MM.1S (cell line): Measurements from ENCODE around the gene GPC5.

ENCODE experiments used
- DNase-seq: peaks from one replicate; pipeline ENCODE4 v3.0.0-alpha.2; 2015
- H2AFZ ChIP-seq: fragments of 300-600 bp; sonication (generic); 2 replicates; pipeline ENCODE4 v1.6.0; 2016; ENCODE audit warnings: antibody characterized with exemption, low read length
- H3F3A ChIP-seq: fragments of 300-600 bp; sonication (generic); 2 replicates; pipeline ENCODE4 v1.6.1; 2016; ENCODE audit warnings: mild to moderate bottlenecking, antibody characterized with exemption, low read length, moderate library complexity, mixed read lengths; ENCODE audit not compliant: insufficient read depth
- H3K27ac ChIP-seq: fragments of 300-600 bp; sonication (generic); 2 replicates; pipeline ENCODE4 v1.5.1; 2016; ENCODE audit warnings: mild to moderate bottlenecking, low read length
- H3K27me3 ChIP-seq: fragments of 300-600 bp; sonication (generic); replicated peaks from 2 replicates; pipeline ENCODE4 v1.6.0; 2016; ENCODE audit warnings: low read length; ENCODE audit not compliant: insufficient read depth
- H3K36me3 ChIP-seq: fragments of 300-600 bp; sonication (generic); replicated peaks from 2 replicates; pipeline ENCODE4 v1.6.1; 2016; ENCODE audit warnings: mild to moderate bottlenecking, low read length, mixed read lengths; ENCODE audit not compliant: insufficient read depth
- H3K4me1 ChIP-seq: fragments of 300-600 bp; sonication (generic); 2 replicates; pipeline ENCODE4 v1.6.1; 2016; ENCODE audit warnings: low read length, mixed read lengths
- H3K4me2 ChIP-seq: fragments of 300-600 bp; sonication (generic); 2 replicates; pipeline ENCODE4 v1.6.0; 2016; ENCODE audit warnings: low read depth, low read length
- H3K4me3 ChIP-seq: fragments of 300-600 bp; sonication (generic); 2 replicates; pipeline ENCODE4 v1.5.1; 2016; ENCODE audit warnings: low read length, mixed read lengths
- H3K79me2 ChIP-seq: fragments of 300-600 bp; sonication (generic); 2 replicates; pipeline ENCODE4 v1.6.1; 2016; ENCODE audit warnings: mixed run types, low read length, mixed read lengths
- H3K9ac ChIP-seq: fragments of 300-600 bp; sonication (generic); 2 replicates; pipeline ENCODE4 v1.6.1; 2016; ENCODE audit warnings: low read length, mixed read lengths
- H3K9me2 ChIP-seq: fragments of 300-600 bp; sonication (generic); replicated peaks from 2 replicates; pipeline ENCODE4 v1.6.1; 2016; ENCODE audit warnings: mild to moderate bottlenecking, low read length, mixed read lengths; ENCODE audit not compliant: insufficient read depth
- H3K9me3 ChIP-seq: fragments of 300-600 bp; sonication (generic); replicated peaks from 2 replicates; pipeline ENCODE4 v1.6.1; 2016; ENCODE audit warnings: mild to moderate bottlenecking, low read length, mixed read lengths; ENCODE audit not compliant: insufficient read depth
- H4K20me1 ChIP-seq: fragments of 300-600 bp; sonication (generic); 2 replicates; pipeline ENCODE4 v1.6.1; 2016; ENCODE audit warnings: mild to moderate bottlenecking, low read length, moderate library complexity, mixed read lengths; ENCODE audit not compliant: insufficient read depth
- CTCF ChIP-seq: fragments of 300-600 bp; sonication (generic); IDR thresholded peaks from 2 replicates; pipeline ENCODE4 v1.5.1; 2016; ENCODE audit warnings: antibody characterized with exemption, low read length, mixed read lengths
- EZH2 ChIP-seq: fragments of 300-600 bp; sonication (generic); optimal IDR thresholded peaks from 2 replicates; pipeline ENCODE3; 2017; ENCODE audit warnings: low read depth, mild to moderate bottlenecking, antibody characterized with exemption, low read length, mixed read lengths
- EZH2phosphoT487 ChIP-seq: fragments of 300-600 bp; sonication (generic); IDR thresholded peaks from 2 replicates; pipeline ENCODE4 v1.6.1; 2018; ENCODE audit warnings: antibody characterized with exemption, low read length

The GPC5 gene

DNA sequence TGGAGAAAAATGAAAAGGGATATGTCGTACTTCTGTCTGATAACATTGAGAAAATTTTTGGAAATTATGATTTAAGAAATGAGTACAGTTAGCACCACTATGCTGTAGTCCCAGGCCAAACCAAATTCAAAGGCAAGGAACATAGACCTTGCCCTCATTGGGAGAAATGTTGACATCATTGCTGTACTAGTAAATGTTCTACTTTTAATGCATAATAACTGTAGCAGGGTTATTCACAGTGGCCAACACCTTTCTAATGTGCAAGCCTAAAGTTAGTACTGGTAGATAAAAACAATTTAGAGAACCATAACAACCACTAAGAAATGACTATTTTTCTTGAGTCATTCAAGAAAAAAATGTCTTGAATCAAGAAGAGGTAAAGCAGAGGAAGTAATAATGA lies 1035.5 kb downstream of the GPC5 start:
- Histone ChIP-seq H3K9me2 (no peaks in the 10 kb centered on the region), H3K27me3 (no peaks in the 10 kb centered on the region), H3K4me3 (no peak overlapping the region), H2AFZ (no peak overlapping the region), H3F3A (no peaks in the 10 kb centered on the region), H3K4me1 (no peaks in the 10 kb centered on the region), H3K4me2 (no peak overlapping the region), H3K27ac (no peak overlapping the region), H3K36me3 (no peaks in the 10 kb centered on the region), H3K9ac (no peak overlapping the region), H3K79me2 (no peaks in the 10 kb centered on the region), H4K20me1 (no peaks in the 10 kb centered on the region), H3K9me3 (no peaks in the 10 kb centered on the region)
- no peak for DNase-seq
- TF ChIP-seq EZH2 (no peak), CTCF (no peak), EZH2phosphoT487 (no peak)

DNA sequence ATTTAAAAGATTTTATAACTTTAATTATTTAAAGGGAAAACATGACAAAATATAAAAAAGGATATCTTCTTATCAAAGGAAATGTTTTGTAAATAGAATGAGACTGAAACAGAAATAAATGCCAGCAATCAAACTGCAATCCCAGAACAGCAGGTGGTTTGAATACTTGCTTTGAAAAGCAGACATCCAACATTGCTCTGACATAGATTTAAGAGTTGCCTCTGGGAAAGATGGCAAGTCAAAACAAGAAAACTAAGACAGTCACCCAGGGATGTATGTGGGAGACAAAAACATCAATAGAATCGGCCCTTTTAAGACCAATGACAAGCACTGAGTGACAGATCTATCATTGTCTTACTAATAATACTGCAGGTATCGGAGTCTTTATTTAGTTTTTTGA lies 1038.5 kb downstream of the GPC5 start:
- no peaks in the 10 kb centered on the region for H3K79me2 ChIP-seq
- H3K4me1 ChIP-seq = no peaks in the 10 kb centered on the region
- no peak overlapping the region for H2AFZ ChIP-seq
- H3K27me3 ChIP-seq = no peaks in the 10 kb centered on the region
- TF ChIP-seq EZH2 = no peak
- H3K36me3 ChIP-seq = no peaks in the 10 kb centered on the region
- no peak overlapping the region for H3K4me3 ChIP-seq
- no peaks in the 10 kb centered on the region for H3F3A ChIP-seq
- no peak overlapping the region for H3K27ac ChIP-seq
- no peaks in the 10 kb centered on the region for H4K20me1 ChIP-seq
- H3K9me3 ChIP-seq = no peaks in the 10 kb centered on the region
- no peaks in the 10 kb centered on the region for H3K9me2 ChIP-seq
- DNase-seq = no peak
- H3K9ac ChIP-seq = no peak overlapping the region
- H3K4me2 ChIP-seq = no peak overlapping the region

GRCh38 chr13:92444244-92444643 lies 1045.8 kb downstream of the GPC5 start:
- Histone ChIP-seq H3K27me3 (no peaks in the 10 kb centered on the region), H3K79me2 (no peaks in the 10 kb centered on the region), H4K20me1 (no peaks in the 10 kb centered on the region), H3K9me3 (no peaks in the 10 kb centered on the region), H3K4me1 (no peaks in the 10 kb centered on the region), H2AFZ (no peak overlapping the region), H3K4me2 (no peak overlapping the region), H3K9me2 (no peaks in the 10 kb centered on the region), H3K4me3 (no peak overlapping the region), H3K27ac (no peak overlapping the region), H3K9ac (no peak overlapping the region), H3K36me3 (no peaks in the 10 kb centered on the region), H3F3A (no peaks in the 10 kb centered on the region)
- DNase-seq = no peak
- TF ChIP-seq CTCF (no peak), EZH2 (no peak), EZH2phosphoT487 (no peak)

DNA sequence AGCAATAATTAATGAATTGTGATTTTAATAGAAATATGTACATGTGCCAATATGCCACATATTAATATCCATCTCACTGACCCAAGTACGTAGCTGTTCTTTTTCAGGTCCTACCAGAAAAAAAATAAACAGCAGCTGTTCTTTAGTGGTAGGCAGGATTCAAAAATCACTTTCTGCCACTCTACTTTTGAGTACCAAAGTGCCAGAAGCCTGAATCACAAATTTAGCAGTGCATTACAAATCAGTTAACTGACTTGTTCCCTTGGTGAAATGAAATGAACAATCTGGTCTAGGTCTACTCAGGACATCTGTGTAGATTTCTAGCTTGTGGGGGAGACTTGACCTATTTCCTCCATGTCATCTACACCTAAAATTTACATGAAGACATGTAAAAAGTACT lies 1052.6 kb downstream of the GPC5 start:
- H3K4me3 ChIP-seq = no peak overlapping the region
- no peaks in the 10 kb centered on the region for H4K20me1 ChIP-seq
- no peak overlapping the region for H3K4me2 ChIP-seq
- TF ChIP-seq CTCF (no peak), EZH2 (no peak), EZH2phosphoT487 (no peak)
- H3K27ac ChIP-seq = no peak overlapping the region
- no peak overlapping the region for H3K9ac ChIP-seq
- H3K9me3 ChIP-seq = no peaks in the 10 kb centered on the region
- no peaks in the 10 kb centered on the region for H3F3A ChIP-seq
- H2AFZ ChIP-seq = no peak overlapping the region
- H3K27me3 ChIP-seq = no peaks in the 10 kb centered on the region
- H3K9me2 ChIP-seq = no peaks in the 10 kb centered on the region
- no peak for DNase-seq
- H3K4me1 ChIP-seq = no peaks in the 10 kb centered on the region
- H3K79me2 ChIP-seq = no peaks in the 10 kb centered on the region
- H3K36me3 ChIP-seq = no peaks in the 10 kb centered on the region
